Uterus (tissue), 4 donors: Measurements from ENCODE around the gene TCERG1. TPM values are rescaled to one million over a fixed set of nuclear protein-coding genes. Genes with fewer than 3 reads are reported as not detected.

Experiments used
- DNase-seq, 2 donors: peaks; one replicate each; pipeline ENCODE4 v3.0.0-alpha.2; 2019 to 2020
- H3K27ac ChIP-seq, 2 donors: fragments of 200-600 bp; sonication (generic); 1 replicate in 1 of 2; 2 replicates in 1 of 2; pipeline ENCODE4 v1.5.1; 2016 to 2018
- H3K27me3 ChIP-seq, 2 donors: fragments of 200-600 bp; sonication (generic); one replicate each; pipeline ENCODE4 v1.5.1; 2018 to 2019; ENCODE audit warnings: control low read depth in 1 of 2
- H3K36me3 ChIP-seq, 2 donors: fragments of 200-600 bp; sonication (generic); one replicate each; pipeline ENCODE4 v1.5.1; 2019; ENCODE audit warnings: control low read depth in 1 of 2
- H3K4me1 ChIP-seq, 2 donors: fragments of 200-600 bp; sonication (generic); one replicate each; pipeline ENCODE4 v1.5.1; 2018 to 2019; ENCODE audit warnings: control low read depth in 1 of 2
- H3K4me3 ChIP-seq, 2 donors: fragments of 200-600 bp; sonication (generic); 1 replicate in 1 of 2; 2 replicates in 1 of 2; pipeline ENCODE4 v1.5.1; 2018 to 2019; ENCODE audit warnings: mild to moderate bottlenecking in 1 of 2
- H3K9me3 ChIP-seq, 2 donors: fragments of 200-600 bp; sonication (generic); one replicate each; pipeline ENCODE4 v1.5.1; 2019; ENCODE audit warnings: control low read depth in 1 of 2
- POLR2A ChIP-seq, 2 donors: fragments of 450-650 bp; IDR thresholded peaks; one replicate each; pipeline ENCODE4 v1.6.1; 2016; ENCODE audit warnings: antibody characterized with exemption in 2 of 2, mild to moderate bottlenecking in 1 of 2, moderate library complexity in 1 of 2
- intact Hi-C: fragments of 100-400 bp; cut with DNase I; formaldehyde crosslinking; loops from one replicate; pipeline ENCODE4 v1.15.1; 2023; ENCODE audit warnings: low total_unique reads
- total RNA-seq, 4 donors: library from RNA; depleted of rRNA in 3 of 4; stranded (reverse); fragments of >200 nt in 3 of 4; gene quantifications; one replicate each; pipeline versions ENCODE4 v1.1.0 to v1.2.4, GENCODE V29; 2014 to 2023
- TF ChIP-seq, protein P1 (sequence below), 4 experiments: fragments of 200-600 bp in 2 of 4; fragments of 450-650 bp in 2 of 4; sonication (generic) in 2 of 4; IDR thresholded peaks; one replicate each; pipeline ENCODE4 v1.5.1; 2016 to 2019; ENCODE audit warnings: antibody characterized with exemption in 4 of 4, mild to moderate bottlenecking in 2 of 4, moderate library complexity in 1 of 4
- donor health status: DM: yes; HTN: yes; CAD: no.

Gene TCERG1
- total RNA-seq, 4 donors from 2014 or later = 49.7 to 109 (median 77.7) TPM

DNA sequence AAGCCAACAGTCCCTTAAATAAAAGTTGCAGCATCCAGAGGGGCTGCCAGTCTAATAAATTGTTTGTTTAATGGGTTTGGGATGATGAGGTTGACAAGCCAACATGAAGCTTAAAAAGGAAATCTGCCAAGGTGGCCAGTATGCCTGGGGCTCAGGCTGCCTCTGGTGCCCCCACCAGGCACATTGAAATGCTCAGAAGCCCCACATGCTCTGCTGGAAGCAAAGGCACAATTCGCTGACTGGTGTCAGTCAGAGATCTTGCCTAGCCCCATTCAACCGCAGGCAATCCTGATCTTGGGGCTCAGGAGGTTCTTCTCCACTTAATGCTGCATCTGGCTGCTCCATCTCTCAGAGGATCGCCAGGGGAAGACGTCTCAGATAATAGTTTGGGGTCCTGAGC is 44.2 kb upstream of the TCERG1 start:
- Histone ChIP-seq H3K36me3 (no peaks in the 10 kb centered on the region), H3K9me3 (no peaks in the 10 kb centered on the region), H3K4me1 (no peaks in the 10 kb centered on the region), H3K27me3 (no peaks in the 10 kb centered on the region), H3K27ac (no peak overlapping the region), H3K4me3 (no peak overlapping the region)
- intact Hi-C loops = no loop called here
- no peak for TF ChIP-seq POLR2A (IDR thresholded peaks at IDR 0.05)
- TF ChIP-seq, protein P1, sequence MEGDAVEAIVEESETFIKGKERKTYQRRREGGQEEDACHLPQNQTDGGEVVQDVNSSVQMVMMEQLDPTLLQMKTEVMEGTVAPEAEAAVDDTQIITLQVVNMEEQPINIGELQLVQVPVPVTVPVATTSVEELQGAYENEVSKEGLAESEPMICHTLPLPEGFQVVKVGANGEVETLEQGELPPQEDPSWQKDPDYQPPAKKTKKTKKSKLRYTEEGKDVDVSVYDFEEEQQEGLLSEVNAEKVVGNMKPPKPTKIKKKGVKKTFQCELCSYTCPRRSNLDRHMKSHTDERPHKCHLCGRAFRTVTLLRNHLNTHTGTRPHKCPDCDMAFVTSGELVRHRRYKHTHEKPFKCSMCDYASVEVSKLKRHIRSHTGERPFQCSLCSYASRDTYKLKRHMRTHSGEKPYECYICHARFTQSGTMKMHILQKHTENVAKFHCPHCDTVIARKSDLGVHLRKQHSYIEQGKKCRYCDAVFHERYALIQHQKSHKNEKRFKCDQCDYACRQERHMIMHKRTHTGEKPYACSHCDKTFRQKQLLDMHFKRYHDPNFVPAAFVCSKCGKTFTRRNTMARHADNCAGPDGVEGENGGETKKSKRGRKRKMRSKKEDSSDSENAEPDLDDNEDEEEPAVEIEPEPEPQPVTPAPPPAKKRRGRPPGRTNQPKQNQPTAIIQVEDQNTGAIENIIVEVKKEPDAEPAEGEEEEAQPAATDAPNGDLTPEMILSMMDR (IDR thresholded peaks at IDR 0.05) = no peak
- no peak for DNase-seq

DNA sequence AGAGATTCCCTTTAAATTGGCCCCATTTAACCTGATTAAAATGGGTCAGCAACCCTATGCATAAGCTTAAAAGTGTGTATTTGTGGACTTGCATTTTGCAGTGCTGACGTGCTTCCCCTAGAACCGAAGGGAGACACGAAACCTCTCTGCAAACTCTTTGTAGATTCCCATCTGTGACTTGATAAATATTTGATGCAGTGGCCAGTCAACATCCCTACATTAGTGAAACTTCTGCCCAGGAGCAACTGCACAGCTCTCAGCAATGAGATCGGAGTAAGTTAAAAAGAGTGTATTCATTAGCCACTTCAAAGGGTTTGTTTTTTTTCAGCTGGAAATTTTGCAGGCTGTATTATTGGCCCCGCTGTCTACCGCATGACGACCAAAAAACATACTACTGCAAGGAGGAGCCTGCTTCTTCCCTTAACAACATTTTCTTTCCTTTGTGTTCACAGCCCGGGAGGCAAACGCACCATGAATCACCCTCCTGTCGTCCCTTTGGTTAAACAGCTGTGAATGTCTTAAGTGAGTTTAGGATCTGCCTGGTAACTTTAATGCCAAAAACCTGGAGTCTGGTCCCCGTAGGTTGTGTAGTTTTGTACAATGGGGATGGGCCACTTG is 38.0 kb upstream of the TCERG1 start:
- intact Hi-C loops = no loop called here
- H3K4me1 ChIP-seq = no peaks in the 10 kb centered on the region
- H3K9me3 ChIP-seq = no peaks in the 10 kb centered on the region
- DNase-seq = no peak
- H3K27me3 ChIP-seq = no peaks in the 10 kb centered on the region
- no peak overlapping the region for H3K27ac ChIP-seq
- no peak overlapping the region for H3K4me3 ChIP-seq
- no peaks in the 10 kb centered on the region for H3K36me3 ChIP-seq
- TF ChIP-seq, protein P1 (IDR thresholded peaks at IDR 0.05) = no peak
- no peak for TF ChIP-seq POLR2A (IDR thresholded peaks at IDR 0.05)

DNA sequence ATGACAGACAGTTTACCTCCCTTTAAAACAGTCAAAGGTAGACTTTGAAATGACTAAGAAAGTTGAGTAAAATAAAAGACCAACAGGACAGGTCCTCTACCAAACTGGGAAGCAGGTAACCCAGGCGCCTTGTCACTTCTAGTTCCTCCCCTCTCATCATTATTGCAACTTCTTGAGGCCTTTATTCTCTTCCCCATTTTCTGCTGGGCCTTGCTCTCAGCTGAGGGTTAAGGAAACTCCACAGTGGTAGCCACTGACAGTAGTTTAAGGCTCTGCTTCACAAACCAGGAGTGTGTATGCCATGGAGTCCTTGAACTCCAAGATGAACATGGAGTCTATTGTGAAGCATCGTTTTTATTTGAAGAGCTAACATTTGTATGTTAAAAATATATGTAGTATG is 36.9 kb upstream of the TCERG1 start:
- H3K4me3 ChIP-seq = no peak overlapping the region
- no peaks in the 10 kb centered on the region for H3K27me3 ChIP-seq
- TF ChIP-seq POLR2A (IDR thresholded peaks at IDR 0.05) = no peak
- TF ChIP-seq, protein P1 (IDR thresholded peaks at IDR 0.05) = no peak
- intact Hi-C loops = no loop called here
- no peaks in the 10 kb centered on the region for H3K36me3 ChIP-seq
- H3K4me1 ChIP-seq = no peaks in the 10 kb centered on the region
- H3K27ac ChIP-seq = no peak overlapping the region
- no peak for DNase-seq
- no peaks in the 10 kb centered on the region for H3K9me3 ChIP-seq

DNA sequence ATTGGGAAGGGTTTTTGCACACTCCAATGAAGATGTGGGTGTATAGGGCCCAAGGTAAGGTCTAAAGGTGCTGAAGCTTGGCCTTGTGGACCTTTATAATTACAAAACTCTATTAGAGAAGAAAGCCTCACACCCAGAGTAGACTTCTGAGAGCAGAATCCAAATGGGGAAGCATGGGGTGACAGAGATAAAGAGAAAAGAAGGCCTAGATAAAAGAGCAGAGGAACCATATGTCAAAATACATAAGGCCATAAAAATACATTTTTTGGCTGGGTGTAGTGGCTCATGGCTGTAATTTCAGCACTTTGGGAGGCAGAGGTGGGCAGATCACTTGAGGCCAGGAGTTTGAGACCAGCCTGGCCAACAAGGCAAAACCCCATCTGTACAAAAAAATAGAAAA is 27.4 kb upstream of the TCERG1 start:
- TF ChIP-seq, protein P1 (IDR thresholded peaks at IDR 0.05) = no peak
- no peak for TF ChIP-seq POLR2A (IDR thresholded peaks at IDR 0.05)
- Histone ChIP-seq H3K36me3 (no peaks in the 10 kb centered on the region), H3K27me3 (no peaks in the 10 kb centered on the region), H3K27ac (no peak overlapping the region), H3K4me3 (no peak overlapping the region), H3K9me3 (no peaks in the 10 kb centered on the region), H3K4me1 (no peaks in the 10 kb centered on the region)
- DNase-seq = no peak
- intact Hi-C loops = no loop called here

DNA sequence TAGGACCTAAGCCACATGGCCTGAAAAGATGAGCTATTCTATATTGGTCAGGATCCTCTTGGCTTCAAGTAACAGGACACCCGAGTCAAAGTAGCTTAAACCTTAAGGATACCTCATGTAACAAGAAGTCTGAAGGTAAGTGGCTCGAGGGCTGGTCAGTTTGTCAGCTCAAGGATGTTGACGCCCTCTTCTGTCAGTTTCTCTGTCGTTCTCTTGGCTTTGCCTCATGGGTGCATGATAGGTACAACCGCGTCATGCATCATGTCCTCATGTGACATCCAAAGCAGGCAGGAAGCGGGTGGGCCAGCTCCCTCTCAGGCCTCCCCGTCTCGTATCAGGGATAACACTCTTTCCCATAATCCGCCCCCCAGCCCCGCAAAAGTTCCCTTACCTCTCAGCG is 22.1 kb upstream of the TCERG1 start:
- no peaks in the 10 kb centered on the region for H3K27me3 ChIP-seq
- no peak for DNase-seq
- H3K4me1 ChIP-seq = no peaks in the 10 kb centered on the region
- H3K4me3 ChIP-seq = no peak overlapping the region
- no peaks in the 10 kb centered on the region for H3K36me3 ChIP-seq
- no peak for TF ChIP-seq POLR2A (IDR thresholded peaks at IDR 0.05)
- TF ChIP-seq, protein P1 (IDR thresholded peaks at IDR 0.05) = no peak
- no peak overlapping the region for H3K27ac ChIP-seq
- no peaks in the 10 kb centered on the region for H3K9me3 ChIP-seq
- intact Hi-C loops = no loop called here
